ENCODE measurements around the gene TBC1D30. TPM values are rescaled to one million over a fixed set of nuclear protein-coding genes. Genes with fewer than 3 reads are reported as not detected.
"Not testable (repeated sequence)": the region's sequence is repeated elsewhere in the genome, so short reads cannot be mapped to it uniquely, and the experiment has no call there.

Gene TBC1D30
- total RNA-seq, 1 donor from 2014 or later: 53.0 TPM

DNA sequence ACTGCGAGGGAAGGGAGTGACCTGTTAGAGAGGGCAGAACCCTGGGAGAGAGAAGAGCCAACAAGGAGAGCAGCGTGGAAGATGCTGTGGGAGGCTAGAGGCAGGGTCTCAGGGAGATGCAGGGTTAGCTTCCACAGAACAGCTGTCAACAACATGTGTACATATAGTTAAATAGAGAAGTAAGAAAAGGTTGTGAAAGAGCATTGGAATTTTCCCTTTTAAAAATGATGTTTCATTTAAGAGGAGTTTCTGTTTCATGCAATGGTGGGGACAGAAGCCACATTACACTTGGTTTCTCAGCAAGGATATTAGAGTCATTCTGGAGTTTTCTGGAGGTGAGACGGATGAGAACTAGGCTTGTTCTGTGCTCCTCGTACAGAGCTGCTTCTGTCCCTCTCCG, 23.8 kb upstream of the TBC1D30 start:
- no peaks in the 10 kb centered on the region for H3K9me3 ChIP-seq
- no peaks in the 10 kb centered on the region for H3K36me3 ChIP-seq
- TF ChIP-seq, protein P1, sequence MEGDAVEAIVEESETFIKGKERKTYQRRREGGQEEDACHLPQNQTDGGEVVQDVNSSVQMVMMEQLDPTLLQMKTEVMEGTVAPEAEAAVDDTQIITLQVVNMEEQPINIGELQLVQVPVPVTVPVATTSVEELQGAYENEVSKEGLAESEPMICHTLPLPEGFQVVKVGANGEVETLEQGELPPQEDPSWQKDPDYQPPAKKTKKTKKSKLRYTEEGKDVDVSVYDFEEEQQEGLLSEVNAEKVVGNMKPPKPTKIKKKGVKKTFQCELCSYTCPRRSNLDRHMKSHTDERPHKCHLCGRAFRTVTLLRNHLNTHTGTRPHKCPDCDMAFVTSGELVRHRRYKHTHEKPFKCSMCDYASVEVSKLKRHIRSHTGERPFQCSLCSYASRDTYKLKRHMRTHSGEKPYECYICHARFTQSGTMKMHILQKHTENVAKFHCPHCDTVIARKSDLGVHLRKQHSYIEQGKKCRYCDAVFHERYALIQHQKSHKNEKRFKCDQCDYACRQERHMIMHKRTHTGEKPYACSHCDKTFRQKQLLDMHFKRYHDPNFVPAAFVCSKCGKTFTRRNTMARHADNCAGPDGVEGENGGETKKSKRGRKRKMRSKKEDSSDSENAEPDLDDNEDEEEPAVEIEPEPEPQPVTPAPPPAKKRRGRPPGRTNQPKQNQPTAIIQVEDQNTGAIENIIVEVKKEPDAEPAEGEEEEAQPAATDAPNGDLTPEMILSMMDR (IDR thresholded peaks at IDR 0.05): no peak
- intact Hi-C loops (cut with DNase I): no loop called here
- H3K27ac ChIP-seq: no peak overlapping the region
- H3K27me3 ChIP-seq: no peaks in the 10 kb centered on the region
- no peak overlapping the region for H3K4me3 ChIP-seq
- no peaks in the 10 kb centered on the region for H3K4me1 ChIP-seq
- no peak for DNase-seq (ENCODE audit: low spot score in 2 of 2)

DNA sequence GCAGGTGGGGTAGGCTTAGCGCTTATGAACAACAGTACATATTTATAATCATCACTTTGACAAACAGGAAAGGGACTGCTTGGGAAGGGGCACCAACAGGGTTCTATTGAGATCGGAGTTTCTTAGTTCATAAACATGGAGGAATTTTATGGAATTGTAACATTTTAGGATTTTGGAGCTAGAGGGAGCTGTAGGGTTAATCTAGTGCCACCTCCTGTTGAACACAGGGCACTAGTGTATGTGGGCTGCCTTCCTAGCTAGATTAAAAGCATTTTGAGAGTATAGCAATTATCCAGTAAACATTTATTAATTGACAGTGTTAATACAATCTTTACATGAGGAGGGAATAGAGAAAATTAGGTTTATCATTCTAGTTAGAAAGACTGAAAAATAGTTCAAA, 23.1 kb upstream of the TBC1D30 start:
- no peaks in the 10 kb centered on the region for H3K36me3 ChIP-seq
- no peaks in the 10 kb centered on the region for H3K9me3 ChIP-seq
- no peaks in the 10 kb centered on the region for H3K4me1 ChIP-seq
- H3K27ac ChIP-seq: no peak overlapping the region
- no peak overlapping the region for H3K4me3 ChIP-seq
- H3K27me3 ChIP-seq: no peaks in the 10 kb centered on the region
- intact Hi-C loops (cut with DNase I): no loop called here
- no peak for DNase-seq (ENCODE audit: low spot score in 2 of 2)
- TF ChIP-seq, protein P1 (IDR thresholded peaks at IDR 0.05): no peak

DNA sequence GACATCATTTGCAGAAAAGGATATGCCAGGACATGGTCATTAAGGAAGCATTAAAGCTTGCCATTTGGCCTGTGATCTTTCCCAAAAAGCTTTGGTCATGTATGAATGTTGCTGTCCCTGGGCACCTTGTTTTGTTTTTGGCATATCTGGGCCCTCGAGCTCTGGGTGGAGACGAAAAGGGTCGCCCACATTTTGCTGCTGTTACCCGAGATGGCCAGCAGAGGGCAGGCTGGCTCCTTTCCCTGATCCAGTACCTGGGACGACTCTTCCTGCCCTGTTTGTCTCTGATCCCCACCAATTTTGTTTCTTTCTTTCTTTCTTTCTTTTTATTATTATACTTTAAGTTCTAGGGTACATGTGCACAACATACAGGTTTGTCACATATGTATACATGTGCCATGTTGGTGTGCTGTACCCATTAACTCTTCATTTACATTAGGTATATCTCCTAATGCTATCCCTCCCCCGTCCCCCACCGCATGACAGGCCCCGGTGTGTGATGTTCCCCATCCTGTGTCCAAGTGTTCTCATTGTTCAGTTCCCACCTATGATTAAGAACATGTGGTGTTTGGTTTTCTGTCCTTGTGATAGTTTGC, 22.2 kb upstream of the TBC1D30 start:
- H3K4me1 ChIP-seq; H3K27ac ChIP-seq; intact Hi-C loops (cut with DNase I); H3K9me3 ChIP-seq; H3K4me3 ChIP-seq; H3K36me3 ChIP-seq; H3K27me3 ChIP-seq; DNase-seq (ENCODE audit: low spot score in 2 of 2): not testable (repeated sequence)
- TF ChIP-seq, protein P1 (IDR thresholded peaks at IDR 0.05): peak; percentile 46 to 86 (median 72)

DNA sequence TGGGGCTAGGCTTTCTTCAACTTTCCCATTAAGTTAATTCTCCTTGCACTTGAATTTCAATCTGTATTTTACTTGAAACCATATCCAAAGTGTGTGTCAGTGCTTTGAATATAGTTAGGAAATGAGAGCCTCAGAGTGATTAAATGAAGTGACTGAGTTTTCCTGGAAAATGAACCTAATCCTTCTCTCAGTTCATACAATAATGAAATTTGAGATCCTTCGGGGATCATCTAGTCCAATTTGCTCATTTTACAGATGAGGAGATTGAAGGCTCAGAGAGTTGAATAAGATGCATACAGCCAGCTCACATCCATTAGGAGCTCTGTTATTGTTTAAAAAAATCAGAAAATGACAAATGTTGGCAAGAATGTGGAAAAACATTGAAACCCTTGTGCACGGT, 18.3 kb upstream of the TBC1D30 start:
- TF ChIP-seq, protein P1 (IDR thresholded peaks at IDR 0.05): no peak

DNA sequence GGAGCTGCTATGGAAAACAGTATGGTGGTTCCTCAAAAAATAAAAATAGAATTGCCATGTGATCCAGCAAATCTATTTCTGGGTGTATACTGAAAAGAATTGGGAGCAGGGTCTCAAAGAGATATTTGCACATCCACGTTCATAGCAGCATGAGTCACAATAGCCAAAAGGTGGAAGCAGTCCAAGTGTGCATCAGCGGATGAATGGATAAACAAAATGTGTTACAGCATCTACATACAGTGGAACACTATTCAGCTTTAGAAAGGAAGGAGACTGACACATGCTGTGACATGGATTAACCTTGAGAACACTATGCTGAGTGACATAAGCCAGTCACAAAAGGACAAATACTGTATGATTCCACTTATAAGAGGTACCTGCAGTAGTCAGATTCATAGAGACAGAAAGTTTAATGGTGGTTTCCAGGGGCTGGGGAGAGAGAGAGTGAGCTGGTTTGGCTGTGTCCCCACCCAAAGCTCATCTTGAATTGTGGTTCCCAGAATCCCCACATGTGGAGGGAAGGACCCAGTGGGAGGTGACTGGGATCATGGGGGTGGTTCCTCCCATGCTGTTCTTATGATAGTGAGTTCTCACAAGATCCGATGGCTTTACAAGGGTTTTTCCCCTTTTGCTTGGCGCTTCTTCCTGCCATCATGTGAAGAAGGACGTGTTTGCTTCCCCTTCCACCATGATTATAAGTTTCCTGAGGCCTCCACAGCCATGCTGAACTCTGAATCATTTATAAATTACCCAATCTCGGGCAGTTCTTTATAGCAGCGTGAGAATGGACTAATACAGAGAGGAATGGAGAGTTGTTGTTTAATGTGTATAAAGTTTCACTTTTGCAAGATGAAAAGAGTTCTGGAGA, 17.6 kb upstream of the TBC1D30 start:
- no peaks in the 10 kb centered on the region for H3K9me3 ChIP-seq
- no peak overlapping the region for H3K4me3 ChIP-seq

More for the DNA sequence above, 18.3 kb upstream of the TBC1D30 start:
- Histone ChIP-seq H3K27ac (no peak overlapping the region), H3K4me3 (no peak overlapping the region), H3K27me3 (no peaks in the 10 kb centered on the region), H3K4me1 (no peaks in the 10 kb centered on the region), H3K36me3 (no peaks in the 10 kb centered on the region), H3K9me3 (no peaks in the 10 kb centered on the region)
- no peak for DNase-seq (ENCODE audit: low spot score in 2 of 2)
- intact Hi-C loops (cut with DNase I): no loop called here

More for the DNA sequence above, 17.6 kb upstream of the TBC1D30 start:
- intact Hi-C loops (cut with DNase I): no loop called here
- Histone ChIP-seq H3K36me3 (no peaks in the 10 kb centered on the region), H3K27me3 (no peaks in the 10 kb centered on the region), H3K4me1 (no peaks in the 10 kb centered on the region), H3K27ac (no peak overlapping the region)
- TF ChIP-seq, protein P1 (IDR thresholded peaks at IDR 0.05): no peak
- DNase-seq (ENCODE audit: low spot score in 2 of 2): no peak
